Tibial nerve (tissue), 4 donors: ENCODE measurements around the gene MLXIPL. TPM values are rescaled to one million over a fixed set of nuclear protein-coding genes. Genes with fewer than 3 reads are reported as not detected.

Experiments used
- DNase-seq, 2 donors: peaks; one replicate each; pipeline ENCODE4 v3.0.0-alpha.2; 2019; ENCODE audit warnings: low spot score in 2 of 2
- H3K27ac ChIP-seq, 4 donors: fragments of 200-600 bp; sonication (generic) in 3 of 4; one replicate each; pipeline ENCODE4 v1.5.1; 2017 to 2019; ENCODE audit warnings: mild to moderate bottlenecking in 1 of 4
- H3K27me3 ChIP-seq, 2 donors: fragments of 200-600 bp; sonication (generic) in 1 of 2; one replicate each; pipeline versions ENCODE4 v1.5.1 to v1.6.0; 2017 to 2019
- H3K36me3 ChIP-seq, 3 donors: fragments of 200-600 bp; sonication (generic); one replicate each; pipeline ENCODE4 v1.5.1; 2018 to 2019
- H3K4me1 ChIP-seq, 4 donors: fragments of 200-600 bp; sonication (generic) in 3 of 4; one replicate each; pipeline ENCODE4 v1.5.1; 2017 to 2019
- H3K4me3 ChIP-seq, 4 donors: fragments of 200-600 bp; sonication (generic) in 3 of 4; one replicate each; pipeline ENCODE4 v1.5.1; 2017 to 2019; ENCODE audit warnings: mild to moderate bottlenecking in 1 of 4, moderate library complexity in 1 of 4
- H3K9me3 ChIP-seq, 4 donors: fragments of 200-600 bp; sonication (generic) in 3 of 4; one replicate each; pipeline ENCODE4 v1.5.1; 2017 to 2019
- CTCF ChIP-seq, 5 experiments: fragments of 200-600 bp in 3 of 5; fragments of 450-650 bp in 2 of 5; sonication (generic) in 3 of 5; IDR thresholded peaks; one replicate each; pipeline ENCODE4 v1.5.1; 2016 to 2019; ENCODE audit warnings: antibody characterized with exemption in 5 of 5, mild to moderate bottlenecking in 3 of 5, moderate library complexity in 2 of 5
- EP300 ChIP-seq, 2 donors: sonication (generic); formaldehyde crosslinking; IDR thresholded peaks; one replicate each; pipeline ENCODE4 v1.6.1; 2017; ENCODE audit warnings: antibody characterized with exemption in 2 of 2, mild to moderate bottlenecking in 1 of 2
- POLR2A ChIP-seq, 2 donors: fragments of 450-650 bp; IDR thresholded peaks; one replicate each; pipeline ENCODE4 v1.6.1; 2017; ENCODE audit warnings: antibody characterized with exemption in 2 of 2, mild to moderate bottlenecking in 2 of 2, moderate library complexity in 2 of 2
- WGBS, 2 donors: methylation state at CpG; one replicate each; pipeline ENCODE4 v1.1.5; 2018; 5-methylcytosine and 5-hydroxymethylcytosine counted together
- total RNA-seq, 4 donors: library from RNA; depleted of rRNA; stranded (reverse); fragments of >200 nt; gene quantifications; one replicate each; pipeline ENCODE4 v1.1.0, GENCODE V29; 2016

The MLXIPL gene
- total RNA-seq, 4 donors from 2014 or later, result 16.2 to 83.5 (median 59.6) TPM

GRCh38 chr7:73649576-73649975 lies 25.3 kb upstream of the MLXIPL start:
- Histone ChIP-seq H3K4me3 (no peak overlapping the region), H3K4me1 (peaks cover 0 to 12% (median 3%) of the 10 kb centered on the region in 4 donors), H3K27me3 (peaks cover 0 to 72% of the 10 kb centered on the region in 2 donors), H3K27ac (no peak overlapping the region), H3K9me3 (no peaks in the 10 kb centered on the region), H3K36me3 (no peaks in the 10 kb centered on the region)
- no peak for DNase-seq
- TF ChIP-seq POLR2A (IDR thresholded peaks at IDR 0.05) (no peak), EP300 (IDR thresholded peaks at IDR 0.05) (no peak), CTCF (IDR thresholded peaks at IDR 0.05) (no peak)
- 46 to 53% methylated on average over 9 of the region's 9 CpGs for WGBS, 2 donors

GRCh38 chr7:73648593-73649332 lies 24.4 kb upstream of the MLXIPL start:
- Histone ChIP-seq H3K4me3 (no peak overlapping the region), H3K36me3 (no peaks in the 10 kb centered on the region), H3K4me1 (peaks cover 0 to 12% (median 3%) of the 10 kb centered on the region in 4 donors), H3K27me3 (peaks cover 0 to 80% of the 10 kb centered on the region in 2 donors), H3K9me3 (no peaks in the 10 kb centered on the region), H3K27ac (no peak overlapping the region)
- WGBS, 2 donors, result 24 to 41% methylated on average over 1 of the region's 1 CpG
- no peak for DNase-seq
- TF ChIP-seq CTCF (IDR thresholded peaks at IDR 0.05), result no peak
- no peak for TF ChIP-seq EP300 (IDR thresholded peaks at IDR 0.05)
- TF ChIP-seq POLR2A (IDR thresholded peaks at IDR 0.05), result no peak

GRCh38 chr7:73647725-73648592 lies 23.6 kb upstream of the MLXIPL start:
- Histone ChIP-seq H3K27me3 (peaks cover 0 to 86% of the 10 kb centered on the region in 2 donors), H3K36me3 (no peaks in the 10 kb centered on the region), H3K9me3 (no peaks in the 10 kb centered on the region), H3K27ac (no peak overlapping the region), H3K4me1 (peaks cover 0 to 12% (median 3%) of the 10 kb centered on the region in 4 donors), H3K4me3 (peak overlapping the region in 3 of 4 donors; percentile 18 to 50 (median 42))
- DNase-seq, result no peak
- 1 to 2% methylated on average over 12 to 41 of the region's 62 CpGs for WGBS, 2 donors
- TF ChIP-seq POLR2A (IDR thresholded peaks at IDR 0.05) (no peak), CTCF (IDR thresholded peaks at IDR 0.05) (peak in 1 of 5 experiments; percentile 15)

- DNase-seq, result no peak
- 39 to 48% methylated on average over 13 to 14 of the region's 16 CpGs for WGBS, 2 donors
- H3K4me1 ChIP-seq, result peaks cover 0 to 12% (median 3%) of the 10 kb centered on the region in 4 donors
- TF ChIP-seq CTCF (IDR thresholded peaks at IDR 0.05) (no peak), POLR2A (IDR thresholded peaks at IDR 0.05) (no peak), EP300 (IDR thresholded peaks at IDR 0.05) (no peak)
- peak overlapping the region in 1 of 4 donors; percentile 50 for H3K4me3 ChIP-seq
- H3K27me3 ChIP-seq, result peaks cover 0 to 86% of the 10 kb centered on the region in 2 donors
- no peaks in the 10 kb centered on the region for H3K36me3 ChIP-seq
- H3K27ac ChIP-seq, result no peak overlapping the region
- peaks cover 0 to 2% (median 0%) of the 10 kb centered on the region in 4 donors for H3K9me3 ChIP-seq
Observed at GRCh38 chr7:73646785-73647724, 22.7 kb upstream of the MLXIPL start.
